CD8-positive, alpha-beta memory T cell (primary cell): ENCODE measurements around the gene TBX2. TPM values are rescaled to one million over a fixed set of nuclear protein-coding genes. Genes with fewer than 3 reads are reported as not detected.
A peak's percentile ranks its signal among the peaks of the same experiment; 100 is the strongest.

Experiments used
- CTCF ChIA-PET: fragments of 350-600 bp; sonication (Branson Sonifier 250); formaldehyde crosslinking; loops from one replicate; lab custom pipeline; 2021; ENCODE audit warnings: antibody characterized with exemption; lab: Charles Lee
- POLR2A ChIA-PET: fragments of 350-600 bp; sonication (Branson Sonifier 250); formaldehyde crosslinking; loops from one replicate; lab custom pipeline; 2021; ENCODE audit warnings: antibody characterized with exemption; lab: Charles Lee
- DNase-seq, 5 donors: peaks; one replicate each; pipeline versions ENCODE4 v3.0.0 to v3.0.0-alpha.2; 2020 to 2022; ENCODE audit warnings: mixed read lengths in 1 of 5
- H3K27ac ChIP-seq: one replicate; pipeline ENCODE4 v1.7.0; 2013; ENCODE audit warnings: low read depth, mild to moderate bottlenecking, low read length, moderate library complexity
- H3K27me3 ChIP-seq: 2 replicates; pipeline ENCODE4 v1.7.0; 2013; ENCODE audit warnings: low read length, mild to moderate bottlenecking; ENCODE audit not compliant: insufficient read depth, poor library complexity, severe bottlenecking
- H3K36me3 ChIP-seq: 2 replicates; pipeline ENCODE4 v1.7.0; 2013; ENCODE audit warnings: mild to moderate bottlenecking, low read length, moderate library complexity; ENCODE audit not compliant: insufficient read depth
- H3K4me1 ChIP-seq: 2 replicates; pipeline ENCODE4 v1.7.0; 2013; ENCODE audit warnings: mild to moderate bottlenecking, low read length, moderate library complexity; ENCODE audit not compliant: insufficient read depth
- H3K4me3 ChIP-seq: 2 replicates; pipeline ENCODE4 v1.7.0; 2013; ENCODE audit warnings: mild to moderate bottlenecking, low read length
- H3K9me3 ChIP-seq: 2 replicates; pipeline ENCODE4 v1.7.0; 2013; ENCODE audit warnings: mild to moderate bottlenecking, low read length
- H3K27ac Mint-ChIP-seq, 8 donors: one replicate each; pipeline ENCODE4 v1.8.0; 2020 to 2021; ENCODE audit warnings: mixed read lengths in 8 of 8, mild to moderate bottlenecking in 6 of 8, inconsistent platforms in 3 of 8, moderate library complexity in 3 of 8
- H3K27me3 Mint-ChIP-seq, 2 donors: one replicate each; pipeline ENCODE4 v1.8.0; 2020 to 2021; ENCODE audit warnings: mixed read lengths in 2 of 2, mild to moderate bottlenecking in 1 of 2, moderate library complexity in 1 of 2
- H3K36me3 Mint-ChIP-seq, 3 donors: one replicate each; pipeline ENCODE4 v1.8.0; 2020 to 2021; ENCODE audit warnings: mixed read lengths in 3 of 3, inconsistent platforms in 1 of 3, mild to moderate bottlenecking in 1 of 3
- H3K4me1 Mint-ChIP-seq, 3 donors: one replicate each; pipeline ENCODE4 v1.8.0; 2020 to 2021; ENCODE audit warnings: mixed read lengths in 3 of 3, inconsistent platforms in 1 of 3, mild to moderate bottlenecking in 1 of 3
- H3K4me3 Mint-ChIP-seq, 7 donors: one replicate each; pipeline ENCODE4 v1.8.0; 2020 to 2021; ENCODE audit warnings: mixed read lengths in 7 of 7, mild to moderate bottlenecking in 6 of 7, moderate library complexity in 4 of 7, inconsistent platforms in 2 of 7
- H3K9me3 Mint-ChIP-seq, 5 donors: one replicate each; pipeline ENCODE4 v1.8.0; 2020 to 2022; ENCODE audit warnings: mixed read lengths in 5 of 5, mild to moderate bottlenecking in 3 of 5, moderate library complexity in 2 of 5, inconsistent platforms in 1 of 5
- polyA plus RNA-seq: library from polyadenylated mRNA; unstranded; fragments of 300-500 nt; fragmentation: Illumina TruSeq; gene quantifications from one replicate; pipeline ENCODE4 v1.2.3, GENCODE V29; 2021
- total RNA-seq, 2 experiments: library from RNA; stranded (reverse); gene quantifications; one replicate each; pipeline ENCODE4 v1.2.3, GENCODE V29; 2021

The TBX2 gene
- total and polyA plus RNA-seq, 3 experiments from 2014 or later, result 0.11 to 0.13 TPM; not detected in 1

GRCh38 chr17:61403801-61404662, 4.4 kb downstream of the TBX2 start:
- peaks cover 66 to 68% of the 10 kb centered on the region in 2 donors for H3K27me3 Mint-ChIP-seq
- Histone ChIP-seq H3K4me3 (no peak overlapping the region), H3K4me1 (peaks cover 41% of the 10 kb centered on the region), H3K9me3 (no peaks in the 10 kb centered on the region), H3K36me3 (no peaks in the 10 kb centered on the region), H3K27me3 (peaks cover 61% of the 10 kb centered on the region), H3K27ac (no peak overlapping the region)
- peak overlapping the region; percentile 67 to 85 (median 74) for H3K4me3 Mint-ChIP-seq
- H3K4me1 Mint-ChIP-seq, result peaks cover 31 to 54% (median 34%) of the 10 kb centered on the region in 3 donors
- DNase-seq, result peak in 1 of 5 donors; percentile 48
- CTCF ChIA-PET, result no interaction called here
- POLR2A ChIA-PET, result no interaction called here
- no peaks in the 10 kb centered on the region for H3K9me3 Mint-ChIP-seq
- H3K36me3 Mint-ChIP-seq, result no peaks in the 10 kb centered on the region
- peak overlapping the region in 2 of 8 donors; percentile 34 to 65 for H3K27ac Mint-ChIP-seq

DNA sequence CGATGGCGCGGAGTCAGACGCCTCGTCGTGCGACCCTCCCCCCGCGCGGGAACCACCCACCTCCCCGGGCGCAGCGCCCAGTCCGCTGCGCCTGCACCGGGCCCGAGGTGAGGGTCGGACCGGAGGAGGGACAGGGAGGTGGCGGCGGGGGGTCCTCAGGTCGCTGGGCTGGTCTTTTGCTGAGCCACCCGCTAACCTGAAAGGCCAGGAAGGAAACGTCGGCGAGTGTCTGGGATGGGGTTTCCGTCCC, 4.9 kb downstream of the TBX2 start:
- H3K4me1 ChIP-seq, result peaks cover 43% of the 10 kb centered on the region
- CTCF ChIA-PET, result no interaction called here
- Mint-ChIP-seq H3K4me3 (peak overlapping the region in 4 of 7 donors; percentile 71 to 85 (median 74)), H3K36me3 (no peaks in the 10 kb centered on the region), H3K4me1 (peaks cover 33 to 58% (median 34%) of the 10 kb centered on the region in 3 donors), H3K27ac (no peak overlapping the region), H3K27me3 (peaks cover 65 to 71% of the 10 kb centered on the region in 2 donors), H3K9me3 (no peaks in the 10 kb centered on the region)
- H3K27ac ChIP-seq, result no peak overlapping the region
- DNase-seq, result peak in 1 of 5 donors; percentile 28
- POLR2A ChIA-PET, result no interaction called here
- H3K27me3 ChIP-seq, result peaks cover 61% of the 10 kb centered on the region
- no peak overlapping the region for H3K4me3 ChIP-seq
- no peaks in the 10 kb centered on the region for H3K36me3 ChIP-seq
- H3K9me3 ChIP-seq, result no peaks in the 10 kb centered on the region

DNA sequence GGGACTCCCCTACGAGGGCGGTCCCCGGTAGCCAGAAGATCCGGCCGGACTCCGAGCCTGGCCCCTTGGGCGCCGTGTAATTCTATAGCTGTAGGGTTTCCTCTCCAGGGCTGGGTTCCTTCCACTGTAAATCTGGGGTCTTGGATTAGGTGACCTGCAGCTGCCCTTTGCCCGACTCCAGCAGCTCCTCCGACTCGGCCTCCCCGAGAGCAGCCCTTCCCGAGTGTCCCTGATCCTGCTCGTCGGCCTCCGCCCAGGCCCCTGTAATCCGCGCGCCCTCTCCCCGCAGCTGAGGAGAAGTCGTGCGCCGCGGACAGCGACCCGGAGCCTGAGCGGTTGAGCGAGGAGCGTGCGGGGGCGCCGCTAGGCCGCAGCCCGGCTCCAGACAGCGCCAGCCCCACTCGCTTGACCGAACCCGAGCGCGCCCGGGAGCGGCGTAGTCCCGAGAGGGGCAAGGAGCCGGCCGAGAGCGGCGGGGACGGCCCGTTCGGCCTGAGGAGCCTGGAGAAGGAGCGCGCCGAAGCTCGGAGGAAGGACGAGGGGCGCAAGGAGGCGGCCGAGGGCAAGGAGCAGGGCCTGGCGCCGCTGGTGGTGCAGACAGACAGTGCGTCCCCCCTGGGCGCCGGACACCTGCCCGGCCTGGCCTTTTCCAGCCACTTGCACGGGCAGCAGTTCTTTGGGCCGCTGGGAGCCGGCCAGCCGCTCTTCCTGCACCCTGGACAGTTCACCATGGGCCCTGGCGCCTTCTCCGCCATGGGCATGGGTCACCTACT, 5.5 kb downstream of the TBX2 start:
- H3K4me1 ChIP-seq, result peaks cover 43% of the 10 kb centered on the region
- ChIA-PET CTCF (no interaction called here), POLR2A (no interaction called here)
- H3K36me3 Mint-ChIP-seq, result no peaks in the 10 kb centered on the region
- H3K27me3 Mint-ChIP-seq, result peaks cover 65 to 76% of the 10 kb centered on the region in 2 donors
- H3K27ac Mint-ChIP-seq, result no peak overlapping the region
- H3K4me3 Mint-ChIP-seq, result peak overlapping the region in 3 of 7 donors; percentile 59 to 74 (median 60)
- peak in 1 of 5 donors; percentile 42 for DNase-seq
- H3K9me3 Mint-ChIP-seq, result no peaks in the 10 kb centered on the region
- peaks cover 36 to 63% (median 38%) of the 10 kb centered on the region in 3 donors for H3K4me1 Mint-ChIP-seq
- H3K4me3 ChIP-seq, result no peak overlapping the region
- H3K27me3 ChIP-seq, result peaks cover 64% of the 10 kb centered on the region
- no peaks in the 10 kb centered on the region for H3K9me3 ChIP-seq
- H3K36me3 ChIP-seq, result no peaks in the 10 kb centered on the region
- H3K27ac ChIP-seq, result no peak overlapping the region

- Histone ChIP-seq H3K9me3 (no peaks in the 10 kb centered on the region), H3K36me3 (no peaks in the 10 kb centered on the region), H3K4me1 (peaks cover 44% of the 10 kb centered on the region), H3K27me3 (peaks cover 68% of the 10 kb centered on the region), H3K4me3 (no peak overlapping the region), H3K27ac (no peak overlapping the region)
- POLR2A ChIA-PET, result no interaction called here
- Mint-ChIP-seq H3K36me3 (no peaks in the 10 kb centered on the region), H3K4me3 (peak overlapping the region in 4 of 7 donors; percentile 8 to 48 (median 27)), H3K9me3 (no peaks in the 10 kb centered on the region), H3K27me3 (peaks cover 68 to 78% of the 10 kb centered on the region in 2 donors), H3K27ac (no peak overlapping the region), H3K4me1 (peaks cover 43 to 66% (median 44%) of the 10 kb centered on the region in 3 donors)
- peak in 1 of 5 donors; percentile 30 for DNase-seq
- CTCF ChIA-PET, result no interaction called here
Observed at GRCh38 chr17:61405686-61406536, 6.3 kb downstream of the TBX2 start.

DNA sequence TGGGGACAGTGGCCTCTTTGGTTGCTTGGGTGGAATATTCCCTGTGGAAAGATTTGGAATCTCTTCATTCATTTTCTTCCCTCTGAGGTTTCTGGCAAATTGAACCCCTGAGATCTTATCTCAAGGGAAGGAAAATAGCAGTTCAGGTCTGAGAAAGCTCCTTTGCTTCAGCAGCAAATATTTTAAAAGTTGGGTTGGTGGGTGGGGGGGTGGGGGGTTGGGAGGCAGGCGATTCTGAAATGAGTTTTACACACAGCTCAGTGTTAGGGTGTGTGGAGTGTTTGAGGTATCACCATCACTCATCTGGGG, 6.8 kb downstream of the TBX2 start:
- H3K4me3 Mint-ChIP-seq, result peak overlapping the region in 1 of 7 donors; percentile 48
- Histone ChIP-seq H3K36me3 (no peaks in the 10 kb centered on the region), H3K27ac (no peak overlapping the region), H3K4me3 (no peak overlapping the region), H3K4me1 (peaks cover 39% of the 10 kb centered on the region), H3K27me3 (peaks cover 66% of the 10 kb centered on the region), H3K9me3 (no peaks in the 10 kb centered on the region)
- H3K36me3 Mint-ChIP-seq, result no peaks in the 10 kb centered on the region
- H3K27ac Mint-ChIP-seq, result no peak overlapping the region
- H3K27me3 Mint-ChIP-seq, result peaks cover 62 to 75% of the 10 kb centered on the region in 2 donors
- ChIA-PET POLR2A (no interaction called here), CTCF (no interaction called here)
- H3K4me1 Mint-ChIP-seq, result peaks cover 38 to 62% (median 38%) of the 10 kb centered on the region in 3 donors
- H3K9me3 Mint-ChIP-seq, result no peaks in the 10 kb centered on the region
- no peak for DNase-seq

- H3K9me3 Mint-ChIP-seq, result no peaks in the 10 kb centered on the region
- DNase-seq, result peak in 1 of 5 donors; percentile 37
- Histone ChIP-seq H3K27ac (no peak overlapping the region), H3K9me3 (no peaks in the 10 kb centered on the region), H3K27me3 (peaks cover 64% of the 10 kb centered on the region), H3K4me3 (no peak overlapping the region), H3K4me1 (peaks cover 36% of the 10 kb centered on the region), H3K36me3 (no peaks in the 10 kb centered on the region)
- peak overlapping the region in 3 of 7 donors; percentile 6 to 48 (median 28) for H3K4me3 Mint-ChIP-seq
- no peaks in the 10 kb centered on the region for H3K36me3 Mint-ChIP-seq
- H3K27ac Mint-ChIP-seq, result no peak overlapping the region
- ChIA-PET POLR2A (no interaction called here), CTCF (no interaction called here)
- H3K27me3 Mint-ChIP-seq, result peaks cover 55 to 72% of the 10 kb centered on the region in 2 donors
- H3K4me1 Mint-ChIP-seq, result peaks cover 36 to 60% (median 37%) of the 10 kb centered on the region in 3 donors
Observed at GRCh38 chr17:61406971-61407911, 7.6 kb downstream of the TBX2 start.
